ENCODE measurements around the gene CACNB1.

GRCh38 chr17:39212841-39213480 lies 15.5 kb upstream of the CACNB1 start:
- TF ChIP-seq MAX (IDR thresholded peaks at IDR 0.05; ENCODE audit: low read depth, low read length) (no peak), CTCF (IDR thresholded peaks at IDR 0.05; ENCODE audit: low read depth, low read length) (no peak), POLR2A (IDR thresholded peaks at IDR 0.05; ENCODE audit: extremely low read depth, insufficient read length) (no peak), MYC (IDR thresholded peaks at IDR 0.05; ENCODE audit: low read depth, low read length) (no peak)

Measured in NB4 (cell line).